PC-9 (cell line): Measurements from ENCODE around the gene LIN9.

Source experiments
- CTCF ChIP-seq: fragments of 200-600 bp; sonication (generic); conservative IDR thresholded peaks from 2 replicates; pipeline ENCODE4 v1.6.1; 2017; ENCODE audit warnings: mixed run types, antibody characterized with exemption, mild to moderate bottlenecking, moderate library complexity
- EZH2 ChIP-seq: fragments of 200-600 bp; sonication (generic); IDR thresholded peaks from 2 replicates; pipeline ENCODE4 v1.8.0; 2017; ENCODE audit warnings: antibody characterized with exemption, low read depth

GRCh38 chr1:226325178-226325577 is 16.2 kb upstream of the LIN9 start:
- TF ChIP-seq CTCF, result no peak
- no peak for TF ChIP-seq EZH2
